Tibial nerve (tissue), 3 donors: ENCODE measurements around the gene PAM16.

Source experiments
- POLR2A ChIP-seq, 2 donors: fragments of 450-650 bp; IDR thresholded peaks; one replicate each; pipeline ENCODE4 v1.6.1; 2017; ENCODE audit warnings: antibody characterized with exemption in 2 of 2, mild to moderate bottlenecking in 2 of 2, moderate library complexity in 2 of 2
- TF ChIP-seq, protein P1 (sequence below), 5 experiments: fragments of 200-600 bp in 3 of 5; fragments of 450-650 bp in 2 of 5; sonication (generic) in 3 of 5; IDR thresholded peaks; one replicate each; pipeline ENCODE4 v1.5.1; 2016 to 2019; ENCODE audit warnings: antibody characterized with exemption in 5 of 5, mild to moderate bottlenecking in 3 of 5, moderate library complexity in 2 of 5

DNA sequence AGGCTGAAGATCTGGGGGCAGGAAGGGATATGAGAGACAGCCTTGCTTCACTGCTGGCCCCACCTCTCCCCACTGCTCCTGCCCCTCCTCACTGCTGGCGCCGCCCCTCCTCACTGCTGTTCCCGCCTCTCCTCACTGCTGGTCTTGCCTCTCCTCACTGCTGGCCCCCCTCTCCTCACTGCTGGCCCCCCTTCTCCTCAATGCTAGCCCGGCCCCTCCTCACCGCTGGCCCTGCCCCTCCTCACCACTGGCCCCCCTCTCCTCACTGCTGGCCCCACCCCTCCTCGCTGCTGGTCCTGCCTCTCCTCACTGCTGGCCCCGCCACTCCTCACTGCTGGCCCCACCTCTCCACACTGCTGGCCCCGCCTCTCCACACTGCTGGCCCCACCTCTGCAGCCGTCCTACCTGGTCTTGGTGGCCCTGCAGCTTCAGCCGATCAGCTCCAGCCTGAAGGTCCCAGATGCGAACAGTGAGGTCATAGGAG lies 9.5 kb upstream of the PAM16 start:
- TF ChIP-seq POLR2A (IDR thresholded peaks at IDR 0.05) = no peak
- TF ChIP-seq, protein P1, sequence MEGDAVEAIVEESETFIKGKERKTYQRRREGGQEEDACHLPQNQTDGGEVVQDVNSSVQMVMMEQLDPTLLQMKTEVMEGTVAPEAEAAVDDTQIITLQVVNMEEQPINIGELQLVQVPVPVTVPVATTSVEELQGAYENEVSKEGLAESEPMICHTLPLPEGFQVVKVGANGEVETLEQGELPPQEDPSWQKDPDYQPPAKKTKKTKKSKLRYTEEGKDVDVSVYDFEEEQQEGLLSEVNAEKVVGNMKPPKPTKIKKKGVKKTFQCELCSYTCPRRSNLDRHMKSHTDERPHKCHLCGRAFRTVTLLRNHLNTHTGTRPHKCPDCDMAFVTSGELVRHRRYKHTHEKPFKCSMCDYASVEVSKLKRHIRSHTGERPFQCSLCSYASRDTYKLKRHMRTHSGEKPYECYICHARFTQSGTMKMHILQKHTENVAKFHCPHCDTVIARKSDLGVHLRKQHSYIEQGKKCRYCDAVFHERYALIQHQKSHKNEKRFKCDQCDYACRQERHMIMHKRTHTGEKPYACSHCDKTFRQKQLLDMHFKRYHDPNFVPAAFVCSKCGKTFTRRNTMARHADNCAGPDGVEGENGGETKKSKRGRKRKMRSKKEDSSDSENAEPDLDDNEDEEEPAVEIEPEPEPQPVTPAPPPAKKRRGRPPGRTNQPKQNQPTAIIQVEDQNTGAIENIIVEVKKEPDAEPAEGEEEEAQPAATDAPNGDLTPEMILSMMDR (IDR thresholded peaks at IDR 0.05) = no peak
